GM19238 (cell line): Measurements from ENCODE around the gene THYN1.
"Not testable (repeated sequence)": the region's sequence is repeated elsewhere in the genome, so short reads cannot be mapped to it uniquely, and the experiment has no call there.

Experiments
- DNase-seq: peaks from one replicate; pipeline ENCODE4 v3.0.0; 2011; ENCODE audit warnings: low spot score; ENCODE audit not compliant: insufficient read length

THYN1 gene

DNA sequence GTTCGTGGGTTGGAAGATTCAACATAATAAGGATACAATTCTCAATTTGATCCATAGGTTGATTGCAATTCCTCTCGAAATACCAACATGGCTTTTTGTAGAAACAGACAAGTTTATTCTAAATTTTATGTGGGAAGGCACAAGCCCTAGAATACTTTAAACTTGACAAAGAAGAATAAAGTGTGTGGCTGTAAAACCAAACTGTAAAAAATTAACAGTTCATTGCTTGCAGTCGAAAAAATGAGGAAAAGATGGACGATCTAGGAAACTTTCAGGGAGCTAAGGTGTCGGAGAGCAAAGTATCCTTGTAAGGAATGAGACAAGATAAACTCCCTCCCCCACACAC is 22.0 kb upstream of the THYN1 start:
- DNase-seq: no peak

DNA sequence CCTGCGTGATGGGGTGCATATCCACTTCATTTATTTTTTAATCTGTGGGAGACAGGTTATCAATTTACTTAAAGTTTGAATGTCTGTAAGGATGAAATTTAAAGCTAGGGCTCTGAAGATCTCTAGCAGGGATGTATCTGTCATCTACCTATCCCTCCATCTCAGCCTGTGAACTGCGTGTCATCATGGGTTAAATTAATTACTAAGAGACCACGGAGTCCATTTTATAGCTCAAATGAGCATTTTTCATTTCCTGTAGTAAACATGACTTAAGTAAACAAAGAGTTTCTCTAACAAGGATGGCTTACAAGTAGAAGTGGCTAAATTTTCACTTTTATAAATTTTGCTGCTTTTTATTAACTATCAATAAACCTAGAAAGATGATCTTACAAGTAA is 20.2 kb upstream of the THYN1 start:
- DNase-seq: no peak

DNA sequence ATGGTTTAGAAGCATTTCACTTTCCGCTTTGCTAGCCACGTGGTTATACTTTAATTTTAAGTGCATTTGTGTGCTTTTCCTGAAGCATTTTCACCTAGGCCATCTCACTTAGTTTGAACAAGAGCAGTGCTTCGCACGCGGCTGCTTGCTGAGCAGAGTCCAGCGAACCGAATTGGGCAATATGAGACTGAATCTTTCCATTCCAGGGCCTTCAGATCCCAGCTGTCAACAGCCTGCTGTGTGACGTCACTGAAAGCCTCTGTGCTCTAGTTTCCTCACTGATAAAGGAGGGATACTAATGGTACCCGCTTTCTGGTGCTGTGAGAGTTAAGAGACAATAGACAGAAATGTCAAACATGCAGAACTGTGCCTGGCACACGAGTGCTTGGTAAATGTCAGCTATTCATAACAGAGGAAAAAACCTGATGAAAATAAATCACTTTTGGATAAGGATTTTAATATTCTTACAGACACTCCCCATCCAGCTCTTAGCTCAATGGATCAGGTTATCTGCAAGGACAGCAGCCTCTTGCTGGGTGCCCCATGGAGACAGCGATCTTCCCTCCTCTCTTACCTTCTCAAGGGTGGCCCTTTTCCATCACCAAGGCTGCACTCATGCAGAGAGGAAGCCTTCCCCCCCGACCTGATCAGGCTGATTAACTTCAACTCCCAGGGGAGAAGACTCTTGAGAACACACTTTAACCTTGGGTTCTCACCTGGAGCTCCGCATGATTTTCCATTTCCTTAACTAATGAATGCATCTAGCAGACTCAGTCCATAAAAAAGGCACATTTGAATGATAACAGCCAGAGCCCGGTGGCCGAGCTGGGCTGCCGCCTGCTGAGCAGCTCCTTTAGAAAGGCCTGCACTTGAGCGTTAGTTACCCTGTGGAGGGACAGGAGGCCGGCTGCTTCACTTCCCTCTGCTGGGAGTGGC is 19.5 kb upstream of the THYN1 start:
- DNase-seq: no peak

DNA sequence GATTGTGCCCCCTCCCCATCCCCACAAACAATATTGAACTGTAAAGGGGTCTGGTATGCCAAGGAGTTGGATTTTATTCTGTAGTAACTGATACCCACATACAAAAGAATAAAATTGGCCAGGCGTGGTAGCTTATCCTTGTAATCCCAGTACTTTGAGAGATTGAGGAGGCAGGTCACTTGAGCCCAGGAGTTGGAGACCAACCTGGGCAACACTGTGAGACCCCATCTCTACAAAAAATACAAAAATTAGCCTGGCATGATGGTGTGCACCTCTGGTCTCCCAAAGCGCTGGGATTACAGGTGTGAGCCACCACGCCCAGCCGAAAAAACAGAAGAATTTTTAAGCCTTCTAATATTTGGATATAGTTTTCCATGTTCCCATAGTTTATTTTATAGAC is 18.8 kb upstream of the THYN1 start:
- DNase-seq: no peak

DNA sequence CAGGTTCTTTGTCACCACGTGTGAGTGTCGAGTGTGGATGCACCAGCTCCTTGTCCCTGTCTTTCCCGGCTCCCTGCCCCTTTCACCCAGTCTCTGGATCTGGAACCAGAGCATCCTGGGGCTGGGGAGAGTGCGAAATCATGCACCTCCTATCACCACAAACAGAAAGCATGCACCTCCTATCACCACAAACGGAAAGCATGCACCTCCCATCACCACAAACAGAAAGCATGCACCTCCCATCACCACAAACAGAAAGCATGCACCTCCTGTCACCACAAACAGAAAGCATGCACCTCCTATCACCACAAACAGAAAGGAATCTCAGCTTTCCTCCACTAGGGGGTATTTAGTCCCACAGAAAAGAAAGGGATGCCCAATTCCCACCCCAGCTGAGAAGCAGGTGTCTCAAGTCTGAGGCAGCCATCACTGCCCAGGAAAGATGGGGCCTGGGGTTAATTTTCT is 17.1 kb upstream of the THYN1 start:
- no peak for DNase-seq

DNA sequence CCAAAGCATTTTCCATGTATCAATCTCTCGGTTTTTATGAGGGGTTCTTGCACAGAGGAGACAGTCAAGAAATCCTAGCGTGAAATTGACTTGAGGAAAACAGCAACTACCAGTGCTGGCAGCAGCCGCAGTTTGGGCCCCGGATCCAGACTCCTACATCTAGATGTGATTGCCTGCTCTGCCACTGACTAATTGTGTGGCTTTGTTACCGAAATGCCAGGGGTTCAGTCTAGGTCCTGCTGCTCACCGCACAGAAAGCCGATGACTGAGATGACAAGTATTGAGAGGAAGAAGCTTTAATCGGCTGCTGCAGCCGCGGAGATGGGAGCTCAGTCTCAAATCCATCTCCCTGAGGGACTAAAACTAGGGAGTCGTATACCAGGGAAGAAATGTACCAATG is 14.8 kb upstream of the THYN1 start:
- no peak for DNase-seq

DNA sequence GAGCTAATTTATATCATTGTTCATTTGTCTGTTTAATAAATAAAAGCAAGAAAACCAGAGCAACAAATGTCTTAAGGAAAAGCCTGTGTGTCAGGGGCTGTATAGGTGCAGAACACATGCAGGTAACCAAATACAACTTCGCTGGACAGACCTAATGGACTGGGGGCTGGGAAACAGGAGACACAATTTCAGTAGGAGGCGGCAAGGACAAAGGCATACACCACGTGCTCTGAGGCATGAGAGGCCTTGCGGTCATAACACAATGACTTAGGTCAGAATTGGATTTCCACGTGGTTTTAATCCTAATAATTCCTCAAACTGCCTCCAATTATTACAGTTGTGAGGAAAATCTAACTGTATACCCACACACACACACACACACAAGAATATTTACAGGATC is 14.3 kb upstream of the THYN1 start:
- DNase-seq: no peak

DNA sequence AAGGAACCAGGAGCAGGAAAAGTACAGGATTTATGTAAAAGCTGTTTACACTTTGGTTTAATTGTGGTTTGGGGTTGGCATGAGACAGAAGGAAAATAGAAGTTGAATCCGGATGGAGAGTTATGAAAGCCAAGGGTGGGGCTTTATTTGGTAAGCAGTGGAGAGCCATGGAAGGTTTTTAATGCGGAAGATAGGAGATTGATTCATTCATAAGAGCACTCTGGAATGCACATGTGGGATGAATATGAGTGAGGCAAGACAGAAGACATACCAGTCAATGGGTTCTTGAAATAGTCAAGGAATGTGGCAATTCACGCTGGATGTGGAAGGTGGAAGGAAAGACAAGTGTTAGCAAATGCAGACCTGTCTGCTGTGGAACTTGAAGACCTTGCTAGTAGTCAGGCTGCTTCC is 13.7 kb upstream of the THYN1 start:
- DNase-seq: no peak

DNA sequence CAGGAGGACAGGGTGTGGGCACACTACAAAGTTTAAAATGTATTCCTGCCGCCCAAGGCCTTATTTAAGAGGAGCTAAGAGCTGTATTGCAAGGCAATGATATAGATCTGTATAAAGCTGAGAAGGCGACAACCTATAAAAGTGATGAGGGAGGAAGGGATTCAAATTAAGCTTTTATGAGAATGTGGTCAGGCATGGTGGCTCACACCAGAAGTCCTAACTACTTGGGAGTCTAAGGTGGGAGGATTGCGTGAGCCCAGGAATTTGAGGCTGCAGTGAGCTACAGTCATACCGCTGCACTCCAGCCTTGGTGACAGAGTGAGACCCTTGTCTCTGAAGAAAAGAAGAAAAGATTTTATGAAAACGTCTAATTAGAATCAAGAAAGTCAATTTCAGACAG is 13.3 kb upstream of the THYN1 start:
- no peak for DNase-seq

DNA sequence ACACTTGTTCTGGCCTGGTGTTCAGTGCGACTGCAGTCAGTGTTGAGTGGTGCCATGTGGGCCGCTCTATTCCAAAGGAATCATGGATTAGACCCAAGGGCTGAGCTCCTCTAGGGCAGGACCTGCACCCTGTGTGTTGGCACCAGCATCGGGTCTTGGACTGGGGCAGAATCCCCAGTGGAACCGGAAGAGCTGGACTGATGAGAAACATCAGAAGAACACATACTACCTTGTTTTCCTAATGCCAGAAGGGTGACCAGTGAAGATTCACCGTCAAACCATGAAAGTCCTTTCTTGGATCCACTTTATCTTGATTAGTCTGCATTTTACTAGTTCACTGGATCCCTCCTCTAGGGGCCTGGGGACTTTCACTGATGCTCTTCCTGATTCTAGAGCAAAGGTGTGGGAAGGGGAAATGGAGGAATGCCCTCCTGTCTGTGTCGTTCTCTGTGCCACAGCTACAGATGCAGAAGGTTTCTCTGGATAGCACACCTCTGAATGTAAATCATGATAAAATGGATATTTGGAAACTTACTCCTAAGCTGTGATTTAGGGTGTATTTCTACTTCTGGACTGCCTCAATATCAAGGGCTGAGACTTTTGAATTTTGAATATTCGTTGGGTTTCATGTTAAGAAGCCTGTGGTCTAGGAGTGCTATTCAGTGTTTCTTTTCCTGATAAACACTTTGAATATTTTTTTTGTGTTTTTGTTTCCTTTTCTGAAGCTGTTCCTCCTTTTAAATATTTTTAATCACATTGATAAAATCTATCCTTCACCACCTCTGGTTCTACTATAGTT is 12.0 kb upstream of the THYN1 start:
- DNase-seq: no peak

DNA sequence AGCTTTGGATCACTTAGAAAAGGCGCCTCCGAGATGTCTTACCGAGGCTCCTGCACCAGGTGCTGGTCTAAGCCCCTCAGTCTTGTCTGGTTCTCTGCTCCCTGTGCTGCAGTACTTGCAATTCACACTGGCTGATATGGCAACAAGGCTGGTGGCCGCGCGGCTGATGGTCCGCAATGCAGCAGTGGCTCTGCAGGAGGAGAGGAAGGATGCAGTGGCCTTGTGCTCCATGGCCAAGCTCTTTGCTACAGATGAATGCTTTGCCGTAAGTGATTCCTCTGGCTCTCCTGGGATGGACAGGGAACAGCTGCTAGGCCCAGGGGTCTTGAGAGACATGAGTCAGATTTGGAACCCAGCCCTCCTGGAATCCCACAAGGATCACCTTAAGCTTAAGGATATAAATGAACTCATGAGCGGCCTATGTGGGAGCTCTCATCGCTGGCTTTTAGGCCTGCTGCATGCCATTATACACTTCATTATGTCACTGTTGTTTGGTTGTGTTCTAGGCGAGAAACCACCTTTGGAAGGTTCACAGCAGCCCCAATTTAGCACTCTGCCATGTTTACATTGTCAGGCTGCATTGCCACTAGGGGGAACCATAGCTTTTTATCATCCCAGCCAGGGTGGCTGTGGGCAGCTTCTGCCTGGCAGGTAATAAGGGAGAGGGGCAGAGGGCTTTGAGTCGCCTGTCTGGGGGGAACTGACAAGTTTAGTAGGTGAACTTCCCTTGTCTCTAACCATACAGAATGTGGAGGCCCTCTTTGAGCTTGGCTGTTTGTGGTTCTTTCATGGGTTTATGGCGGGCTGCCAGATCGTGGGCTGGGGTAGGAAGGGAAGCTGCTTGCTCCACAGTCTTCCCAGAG is 8.7 kb upstream of the THYN1 start:
- DNase-seq: no peak

DNA sequence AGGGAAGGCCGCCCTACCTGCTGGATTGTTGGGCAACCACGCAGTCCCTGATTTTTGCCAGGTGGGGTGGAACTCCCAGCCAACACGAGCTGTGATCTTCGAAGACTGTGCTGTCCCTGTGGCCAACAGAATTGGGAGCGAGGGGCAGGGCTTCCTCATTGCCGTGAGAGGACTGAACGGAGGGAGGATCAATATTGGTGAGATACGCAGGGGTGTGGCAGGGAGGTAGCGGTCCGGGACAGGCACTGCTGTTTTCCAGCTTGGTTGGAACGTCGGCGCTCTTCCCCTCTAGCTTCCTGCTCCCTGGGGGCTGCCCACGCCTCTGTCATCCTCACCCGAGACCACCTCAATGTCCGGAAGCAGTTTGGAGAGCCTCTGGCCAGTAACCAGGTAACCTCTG is 7.8 kb upstream of the THYN1 start:
- no peak for DNase-seq

DNA sequence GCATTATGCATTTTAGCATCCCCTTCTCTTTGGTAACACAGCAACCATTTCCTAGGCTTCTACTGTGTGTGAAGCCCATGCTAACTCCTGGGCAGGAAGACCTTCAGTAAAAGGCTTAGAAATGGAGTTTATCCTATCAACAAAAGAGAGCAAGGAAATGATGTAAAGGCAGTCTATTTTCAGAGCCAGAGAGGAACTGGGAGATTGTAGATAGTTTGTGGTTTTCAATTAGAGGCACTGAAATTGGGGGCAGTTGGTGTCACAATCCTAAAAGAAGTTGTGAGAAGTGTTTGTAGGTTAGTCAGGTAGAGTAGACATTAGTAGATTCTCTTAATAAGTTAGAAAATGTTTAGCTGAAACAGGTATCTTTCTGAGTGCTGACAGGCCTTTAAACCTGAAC is 7.4 kb upstream of the THYN1 start:
- DNase-seq: no peak

DNA sequence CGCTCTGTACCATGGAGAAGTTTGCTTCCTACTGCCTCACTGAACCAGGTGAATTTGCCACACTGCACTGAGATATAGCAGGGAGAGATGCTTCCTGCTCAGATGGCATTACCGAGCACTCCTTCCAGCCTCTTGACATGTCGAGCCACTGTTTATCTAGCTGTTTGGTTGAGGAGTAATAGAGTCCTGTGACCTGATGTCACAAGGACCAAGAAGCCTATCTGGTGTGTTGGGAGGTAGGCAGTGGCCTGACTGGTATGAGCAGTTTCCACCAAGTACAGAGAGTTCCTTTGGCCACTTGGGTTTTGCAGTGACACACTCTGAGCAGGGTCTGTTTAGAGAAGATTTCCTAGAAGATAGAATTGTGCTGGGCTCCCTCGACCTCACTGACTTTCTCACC is 5.4 kb upstream of the THYN1 start:
- no peak for DNase-seq

DNA sequence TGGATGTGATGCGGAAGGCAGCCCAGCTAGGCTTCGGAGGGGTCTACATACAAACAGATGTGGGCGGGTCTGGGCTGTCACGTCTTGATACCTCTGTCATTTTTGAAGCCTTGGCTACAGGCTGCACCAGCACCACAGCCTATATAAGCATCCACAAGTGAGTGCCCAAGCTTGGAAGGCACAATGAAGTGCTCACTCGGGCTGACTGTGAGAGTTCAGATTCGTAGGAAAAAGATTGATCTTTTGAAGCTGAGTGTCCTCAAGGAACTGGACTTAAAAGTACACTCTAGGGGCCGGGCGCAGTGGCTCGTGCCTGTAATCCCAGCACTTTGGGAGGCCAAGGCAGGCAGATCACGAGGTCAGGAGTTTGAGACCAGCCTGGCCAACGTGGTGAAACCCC is 3.9 kb upstream of the THYN1 start:
- no peak for DNase-seq

DNA sequence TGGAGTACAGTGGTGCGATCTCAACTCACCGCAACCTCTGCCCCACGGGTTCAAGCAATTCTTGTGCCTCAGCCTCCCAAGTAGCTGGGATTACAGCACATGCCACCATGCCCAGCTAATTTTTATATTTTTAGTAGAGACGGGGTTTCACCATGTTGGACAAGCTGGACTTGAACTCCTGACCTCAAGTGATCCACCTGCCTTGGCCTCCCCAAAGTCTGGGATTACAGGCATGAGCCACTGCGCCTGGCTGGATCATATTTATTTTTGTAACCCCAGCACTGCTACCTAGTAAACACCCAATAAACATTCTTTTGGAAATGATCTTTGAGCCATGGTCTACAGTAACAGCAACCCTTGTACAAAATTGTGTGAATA is 2.0 kb upstream of the THYN1 start:
- DNase-seq: not testable (repeated sequence)

DNA sequence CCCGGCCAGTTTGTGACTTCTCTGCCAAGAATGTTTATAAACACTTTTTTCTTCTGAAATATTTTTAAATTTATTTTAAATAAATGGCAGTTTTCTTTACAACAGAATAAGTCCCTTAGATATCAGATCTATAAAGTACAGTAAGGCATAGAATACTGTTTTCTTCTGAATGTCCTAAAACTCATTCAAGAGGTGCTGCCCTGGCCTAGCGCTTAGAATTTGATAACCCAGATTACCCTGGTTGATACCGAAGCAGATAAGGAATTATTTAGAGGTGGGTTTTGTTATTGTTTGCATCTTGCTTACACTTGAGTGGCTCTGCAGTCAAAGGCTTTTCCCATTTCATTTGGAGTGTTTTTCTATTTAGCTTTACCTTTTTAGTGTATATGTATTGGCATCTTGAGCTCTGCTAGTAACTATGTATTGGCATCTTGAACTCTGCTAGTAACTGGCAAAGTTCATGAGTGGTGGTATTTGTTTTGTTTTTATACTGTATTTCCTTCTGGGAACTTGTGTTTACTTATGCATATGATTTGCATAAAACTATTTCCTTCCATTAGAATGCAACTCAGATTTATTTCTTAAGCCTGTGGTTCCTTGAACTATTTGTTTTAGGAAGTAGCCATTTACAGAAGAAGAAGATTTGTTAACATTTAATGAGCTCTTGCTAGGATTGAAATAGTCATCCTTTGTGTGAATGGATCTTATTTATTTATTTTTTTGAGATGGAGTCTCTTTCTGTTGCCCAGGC is 1.5 kb upstream of the THYN1 start:
- no peak for DNase-seq

DNA sequence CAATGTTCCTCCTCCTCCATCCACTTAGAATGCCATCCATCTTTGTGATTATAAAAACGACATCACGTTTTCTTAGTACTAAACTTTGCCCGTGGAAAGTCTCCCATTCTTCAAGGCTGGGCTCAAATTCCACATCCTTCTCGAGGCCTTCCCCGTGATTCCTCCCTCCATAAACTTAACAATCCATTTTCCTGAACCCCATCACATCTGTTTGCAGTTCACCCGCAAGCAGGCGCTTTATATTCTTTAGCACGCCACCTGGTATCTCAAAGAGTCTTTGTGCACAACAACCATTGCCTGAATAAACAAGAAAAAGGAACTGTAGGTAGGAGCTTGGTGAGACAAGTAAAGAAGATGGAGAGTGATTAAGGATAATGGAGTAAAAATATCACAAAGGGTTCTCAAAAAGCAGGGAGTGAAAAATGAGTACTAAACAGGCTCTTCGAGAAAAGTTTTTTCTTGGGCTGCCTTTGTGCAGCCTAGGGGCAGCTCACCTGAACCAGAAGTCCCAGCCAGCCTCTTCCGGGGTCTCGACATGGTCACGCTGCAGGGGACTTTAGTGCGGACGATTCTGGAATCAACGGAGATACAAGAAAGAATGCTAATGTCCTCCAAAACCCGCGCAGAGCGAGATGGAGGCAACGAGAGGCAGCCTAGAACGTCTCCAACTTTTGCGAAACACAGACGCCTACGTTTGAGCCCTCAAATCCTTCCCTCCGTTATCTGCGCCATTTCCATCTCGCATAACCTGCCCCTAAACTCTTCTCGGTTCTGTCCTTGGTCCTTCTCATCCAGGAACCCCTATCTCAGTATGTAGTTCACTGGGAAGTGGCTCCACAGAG is 585 bp downstream of the THYN1 start:
- DNase-seq: no peak

DNA sequence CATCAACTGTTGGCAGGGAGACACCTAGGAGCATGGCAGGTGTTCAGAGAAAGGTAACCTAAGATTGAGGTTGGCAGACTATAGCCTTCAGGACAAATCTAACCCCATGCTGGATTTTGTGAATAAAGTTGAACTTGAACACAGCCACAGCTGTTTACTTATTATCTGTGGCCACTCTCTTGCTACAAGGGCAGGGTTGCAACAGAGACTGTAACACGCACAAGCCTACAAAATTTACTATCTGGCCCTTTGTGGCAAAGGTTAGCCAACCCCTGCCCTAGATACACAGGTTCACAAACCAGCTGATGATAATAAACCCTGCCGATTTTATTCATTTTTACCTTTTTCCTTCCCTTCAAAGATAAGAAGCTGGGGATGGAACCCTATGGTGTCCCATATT is 2.5 kb downstream of the THYN1 start:
- DNase-seq: no peak

DNA sequence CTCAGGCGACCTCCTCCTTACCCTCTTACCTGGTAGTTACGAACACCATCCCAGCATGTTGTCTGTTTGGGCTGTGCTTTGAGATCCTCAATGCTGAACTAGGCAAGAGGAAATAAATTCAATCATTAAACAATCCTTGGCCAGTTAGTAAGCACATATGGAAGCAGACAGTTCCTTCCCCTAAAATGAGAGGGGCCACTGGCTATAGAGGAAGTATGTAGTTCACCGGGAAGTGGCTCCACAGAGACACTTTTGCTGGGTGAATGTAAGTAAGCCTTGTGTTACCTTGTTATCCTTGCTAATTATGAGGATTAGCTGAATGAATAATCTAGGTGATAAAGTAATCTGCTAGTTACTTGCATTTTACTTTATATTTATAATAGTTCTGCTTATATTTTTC is 2.9 kb downstream of the THYN1 start:
- DNase-seq: no peak
